H1 (cell line): ENCODE data around the gene COA5. TPM values are rescaled to one million over a fixed set of nuclear protein-coding genes. Genes with fewer than 3 reads are reported as not detected.

Experiments
- CTCF ChIA-PET: fragments of 300-600 bp; sonication (Branson Sonifier 250); formaldehyde crosslinking; loops from one replicate; lab custom pipeline; 2021; ENCODE audit not compliant: partially characterized antibody; lab: Charles Lee
- POLR2A ChIA-PET: fragments of 300-600 bp; sonication (Branson Sonifier 250); formaldehyde crosslinking; loops from one replicate; lab custom pipeline; 2021; ENCODE audit warnings: inconsistent platforms; ENCODE audit not compliant: partially characterized antibody; lab: Charles Lee
- DNase-seq, 2 experiments: peaks; one replicate each; pipeline versions ENCODE4 v3.0.0 to v3.0.0-alpha.2; 2010 to 2022; ENCODE audit warnings: low spot score in 2 of 2, low read depth in 1 of 2, mixed read lengths in 1 of 2
- FAIRE-seq: peaks from 2 replicates; lab custom pipeline; 2011; peaks lifted over from hg19 to GRCh38; lab: Jason Lieb, UNC
- H2AFZ ChIP-seq: 2 replicates; pipeline ENCODE4 v1.8.1; 2012; ENCODE audit warnings: low read length, inconsistent platforms
- H2AK5ac ChIP-seq: 2 replicates; pipeline ENCODE4 v1.6.1; 2013; ENCODE audit warnings: low read depth, low read length
- H2BK120ac ChIP-seq: replicated peaks from 2 replicates; pipeline ENCODE3; 2013; ENCODE audit warnings: low read depth, low read length, inconsistent platforms
- H2BK12ac ChIP-seq: 2 replicates; pipeline ENCODE4 v1.6.1; 2013; ENCODE audit warnings: low read depth, low read length
- H2BK15ac ChIP-seq: 2 replicates; pipeline ENCODE4 v1.6.1; 2013; ENCODE audit warnings: low read length
- H2BK20ac ChIP-seq: 2 replicates; pipeline ENCODE4 v1.6.1; 2013; ENCODE audit warnings: low read length
- H2BK5ac ChIP-seq: 2 replicates; pipeline ENCODE4 v1.6.1; 2013; ENCODE audit warnings: low read depth, low read length
- H3K14ac ChIP-seq: 2 replicates; pipeline ENCODE4 v1.6.1; 2013; ENCODE audit warnings: inconsistent platforms; ENCODE audit not compliant: insufficient read length
- H3K18ac ChIP-seq: 2 replicates; pipeline ENCODE4 v1.6.1; 2013; ENCODE audit warnings: low read length; ENCODE audit errors: extremely low read depth
- H3K23ac ChIP-seq: 2 replicates; pipeline ENCODE4 v1.6.1; 2013; ENCODE audit warnings: inconsistent platforms; ENCODE audit not compliant: insufficient read length
- H3K23me2 ChIP-seq: 2 replicates; pipeline ENCODE4 v1.6.1; 2013; ENCODE audit warnings: low read depth, low read length
- H3K27ac ChIP-seq: 2 replicates; pipeline ENCODE4 v1.6.1; 2011; ENCODE audit warnings: low read depth, low read length, inconsistent platforms
- H3K27me3 ChIP-seq, 4 experiments: replicated peaks in 1 of 4; 1 replicate in 1 of 4; 2 replicates in 3 of 4; pipeline versions ENCODE4 v1.6.1 to v1.8.1; 2011 to 2013; ENCODE audit warnings: low read length in 3 of 4, mild to moderate bottlenecking in 3 of 4, inconsistent platforms in 2 of 4, mixed read lengths in 2 of 4, moderate library complexity in 1 of 4; ENCODE audit not compliant: control insufficient read depth in 3 of 4, insufficient read depth in 3 of 4; ENCODE audit errors: extremely low read depth in 1 of 4
- H3K36me3 ChIP-seq, 4 experiments: 2 replicates each; pipeline versions ENCODE4 v1.6.1 to v1.8.1; 2011 to 2013; ENCODE audit warnings: mild to moderate bottlenecking in 4 of 4, low read length in 3 of 4, moderate library complexity in 2 of 4, control low read depth in 1 of 4, inconsistent platforms in 1 of 4; ENCODE audit not compliant: insufficient read depth in 4 of 4, control insufficient read depth in 2 of 4
- H3K4ac ChIP-seq: replicated peaks from 2 replicates; pipeline ENCODE3; 2013; ENCODE audit warnings: low read length, low read depth, mixed read lengths, inconsistent platforms; ENCODE audit not compliant: insufficient read length
- H3K4me1 ChIP-seq, 4 experiments: replicated peaks in 1 of 4; 1 replicate in 1 of 4; 2 replicates in 3 of 4; pipeline versions ENCODE4 v1.6.1 to v1.8.1; 2011 to 2013; ENCODE audit warnings: low read length in 3 of 4, inconsistent platforms in 2 of 4, mixed read lengths in 1 of 4; ENCODE audit not compliant: insufficient read depth in 4 of 4, control insufficient read depth in 3 of 4
- H3K4me2 ChIP-seq, 2 experiments: 2 replicates each; pipeline versions ENCODE4 v1.6.1 to v1.8.1; 2011 to 2013; ENCODE audit warnings: low read depth in 2 of 2, low read length in 2 of 2, control low read depth in 1 of 2, inconsistent platforms in 1 of 2, mild to moderate bottlenecking in 1 of 2; ENCODE audit not compliant: insufficient read depth in 1 of 2
- H3K4me3 ChIP-seq, 4 experiments: fragments of 200-600, 300-600 bp in 1 of 4; sonication (generic), shearing (Covaris generic), sonication (Bioruptor Twin) in 1 of 4; 2 replicates each; pipeline versions ENCODE4 v1.5.1 to v1.8.1; 2011 to 2016; ENCODE audit warnings: low read length in 4 of 4, low read depth in 3 of 4, control low read depth in 2 of 4, inconsistent platforms in 2 of 4, mild to moderate bottlenecking in 2 of 4, mixed read lengths in 1 of 4, moderate library complexity in 1 of 4; ENCODE audit not compliant: insufficient read depth in 2 of 4; ENCODE audit errors: extremely low read depth in 1 of 4
- H3K56ac ChIP-seq: replicated peaks from 2 replicates; pipeline ENCODE3; 2013; ENCODE audit warnings: low read depth, mild to moderate bottlenecking, mixed read lengths, low read length, inconsistent platforms; ENCODE audit not compliant: insufficient read length
- H3K79me1 ChIP-seq: 2 replicates; pipeline ENCODE4 v1.6.1; 2013; ENCODE audit warnings: low read depth, low read length, control low read depth
- H3K79me2 ChIP-seq, 2 experiments: 2 replicates each; pipeline versions ENCODE4 v1.6.1 to v1.8.1; 2012 to 2013; ENCODE audit warnings: low read length in 2 of 2, mild to moderate bottlenecking in 2 of 2, inconsistent platforms in 1 of 2; ENCODE audit not compliant: insufficient read depth in 2 of 2, control insufficient read depth in 1 of 2
- H3K9ac ChIP-seq, 4 experiments: replicated peaks in 1 of 4; 1 replicate in 1 of 4; 2 replicates in 3 of 4; pipeline versions ENCODE4 v1.6.1 to v1.8.1; 2011 to 2013; ENCODE audit warnings: low read depth in 3 of 4, low read length in 3 of 4, control low read depth in 2 of 4, mild to moderate bottlenecking in 2 of 4, moderate library complexity in 2 of 4, inconsistent platforms in 1 of 4; ENCODE audit errors: extremely low read depth in 1 of 4
- H3K9me3 ChIP-seq, 2 experiments: 2 replicates each; pipeline versions ENCODE4 v1.6.1 to v1.8.1; 2012 to 2013; ENCODE audit warnings: mild to moderate bottlenecking in 2 of 2, moderate library complexity in 2 of 2, control low read depth in 1 of 2, inconsistent platforms in 1 of 2, low read depth in 1 of 2, low read length in 1 of 2, mixed read lengths in 1 of 2; ENCODE audit not compliant: insufficient read depth in 2 of 2
- H4K20me1 ChIP-seq, 2 experiments: replicated peaks in 1 of 2; 2 replicates each; pipeline versions ENCODE3 to v1.8.1; 2011 to 2013; ENCODE audit warnings: inconsistent platforms in 2 of 2, low read length in 2 of 2, mild to moderate bottlenecking in 1 of 2; ENCODE audit not compliant: insufficient read depth in 2 of 2, control insufficient read depth in 1 of 2
- H4K5ac ChIP-seq: 2 replicates; pipeline ENCODE4 v1.6.1; 2013; ENCODE audit warnings: low read length, low read depth, mixed read lengths, inconsistent platforms; ENCODE audit not compliant: insufficient read length
- H4K8ac ChIP-seq: 2 replicates; pipeline ENCODE4 v1.8.0; 2013; ENCODE audit warnings: mild to moderate bottlenecking, moderate library complexity, low read length, inconsistent platforms; ENCODE audit not compliant: insufficient read depth; ENCODE audit errors: extremely low read depth
- H4K91ac ChIP-seq: replicated peaks from 2 replicates; pipeline ENCODE3; 2013; ENCODE audit warnings: low read length, mixed read lengths, inconsistent platforms; ENCODE audit not compliant: insufficient read length
- ASH2L ChIP-seq: fragments of 200-600, 300-600 bp; sonication (generic); IDR thresholded peaks from one replicate; pipeline ENCODE4 v1.7.1; 2017; ENCODE audit warnings: low read length
- BACH1 ChIP-seq: IDR thresholded peaks from 2 replicates; pipeline ENCODE4 v1.6.1; 2012; ENCODE audit warnings: low read length, improper control_type of control experiment
- EP300 ChIP-seq, 2 experiments: IDR thresholded peaks; 1 replicate in 1 of 2; 2 replicates in 1 of 2; pipeline ENCODE4 v1.6.1; 2011 to 2012; ENCODE audit warnings: low read depth in 2 of 2, low read length in 2 of 2, mild to moderate bottlenecking in 2 of 2, borderline replicate concordance in 1 of 2, inconsistent platforms in 1 of 2, moderate library complexity in 1 of 2
- SUZ12 ChIP-seq: fragments of 200-600 bp; sonication (generic); IDR thresholded peaks from 2 replicates; pipeline ENCODE4 v1.6.1; 2012; ENCODE audit warnings: mild to moderate bottlenecking, inconsistent platforms, low read length, moderate library complexity, mixed read lengths
- WGBS, 2 experiments: shearing (Covaris generic) in 1 of 2; methylation state at CpG; one replicate each; pipeline versions ENCODE4 v1.1.6 to v1.1.7; 2013 to 2015; ENCODE audit warnings: low lambda C conversion rate in 2 of 2, mixed read lengths in 2 of 2, inconsistent platforms in 1 of 2, low coverage in 1 of 2, missing lambda C conversion rate in 1 of 2; ENCODE audit not compliant: insufficient replicate concordance in 2 of 2, insufficient coverage in 1 of 2, insufficient read length in 1 of 2; ENCODE audit errors: extremely low coverage in 1 of 2, missing lambda C conversion rate in 1 of 2; 5-methylcytosine and 5-hydroxymethylcytosine counted together
- polyA plus RNA-seq, 7 experiments: library from polyadenylated mRNA; depleted of rRNA in 3 of 7; stranded (reverse) in 5 of 7; unstranded in 2 of 7; fragments of >200 nt in 5 of 7; fragments of 200-250 nt in 2 of 7; gene quantifications; 1 replicate in 5 of 7; 2 replicates in 1 of 7; 4 replicates in 1 of 7; pipeline versions ENCODE4 v1.2.1 to v1.2.3, GENCODE V29; 2011 to 2013; ENCODE audit warnings: missing spikeins in 2 of 7, mixed read lengths in 2 of 7
- total RNA-seq: library from RNA; stranded (reverse); fragmentation: NEBNext Ultra II Directional; extraction: Animal tissue kit (Norgen Biotek cat#: 25700); gene quantifications from 2 replicates; pipeline ENCODE4 v1.2.1, GENCODE V29; 2021

Gene COA5
- total and polyA plus RNA-seq, 2 of the 8 experiments (the other 6 are each of a cell fraction or from before 2014, with no cell fraction given), result 20.3 to 24.7 TPM

DNA sequence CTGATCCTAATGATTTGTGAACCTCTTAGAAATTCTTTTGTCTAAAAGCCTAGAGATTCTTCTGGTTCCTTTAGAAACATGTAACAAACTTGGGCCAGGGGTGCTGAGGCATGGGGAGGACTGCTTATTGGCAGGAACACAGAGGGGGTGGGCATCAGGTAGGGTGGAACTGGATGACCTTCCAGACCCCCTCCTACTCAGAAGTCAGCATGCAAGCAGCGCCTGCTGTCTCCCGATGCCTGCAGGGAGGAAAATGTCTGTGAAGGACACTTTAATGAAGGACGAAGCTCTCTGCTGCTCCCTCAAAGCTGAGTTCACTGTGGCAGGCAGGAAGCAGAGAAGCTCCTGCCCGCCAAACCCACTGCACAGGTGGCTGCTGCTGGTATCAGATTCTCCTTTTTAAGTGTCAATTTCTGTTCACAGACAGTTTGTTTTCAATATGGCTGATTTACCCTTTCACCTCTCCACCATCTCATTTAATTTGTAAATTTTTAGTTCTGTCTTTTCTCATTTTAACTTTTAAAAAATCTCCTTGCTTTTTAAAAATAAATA lies 19.4 kb downstream of the COA5 start:
- Histone ChIP-seq H2AK5ac (no peak overlapping the region), H3K4me1 (no peaks in the 10 kb centered on the region), H3K9ac (no peak overlapping the region), H2BK5ac (no peak overlapping the region), H3K9me3 (no peaks in the 10 kb centered on the region; a peak in 1 of 4 replicates), H3K4me3 (no peak overlapping the region), H3K79me1 (no peaks in the 10 kb centered on the region), H3K4ac (no peak overlapping the region), H2BK20ac (no peak overlapping the region), H3K56ac (no peak overlapping the region), H3K23ac (no peak overlapping the region), H4K5ac (no peak overlapping the region), H3K4me2 (no peak overlapping the region), H3K27me3 (no peaks in the 10 kb centered on the region), H3K36me3 (peaks cover 0 to 14% (median 1%) of the 10 kb centered on the region in 4 experiments; a peak in 5 of 8 replicates), H3K18ac (no peak overlapping the region), H4K91ac (no peak overlapping the region), H3K27ac (no peak overlapping the region), H2AFZ (no peak overlapping the region), H3K23me2 (no peaks in the 10 kb centered on the region), H2BK15ac (no peak overlapping the region), H3K14ac (no peak overlapping the region), H2BK12ac (no peak overlapping the region), H2BK120ac (no peak overlapping the region), H3K79me2 (no peaks in the 10 kb centered on the region), H4K8ac (no peak overlapping the region), H4K20me1 (peaks cover 2 to 3% of the 10 kb centered on the region in 2 experiments)
- ChIA-PET POLR2A (no interaction called here), CTCF (interaction anchor here (2.1 kb wide), 1 partner anchor 101 kb away, joined by 4 read pairs; no protein-coding TSS in a partner anchor)
- DNase-seq (no peak), FAIRE-seq (no peak)
- 76% methylated on average over 4 of the region's 4 CpGs; no CpG with 5 or more reads in 1 of the 2 experiments for WGBS, 2 experiments
- TF ChIP-seq BACH1 (no peak), EP300 (IDR thresholded peaks at IDR 0.05; ENCODE audit: borderline replicate concordance in 1 of 2, low read depth in 2 of 2, low read length in 2 of 2) (no peak), ASH2L (no peak), SUZ12 (no peak)
